Heart left ventricle (tissue), 16 donors: ENCODE results near the gene UNC5C. TPM values are rescaled to one million over a fixed set of nuclear protein-coding genes. Genes with fewer than 3 reads are reported as not detected.
A peak's percentile ranks its signal among the peaks of the same experiment; 100 is the strongest.

Source experiments
- ATAC-seq, 4 donors: fragments of 200-7000 bp; cut with Tn5 transposase; one replicate each; pipeline ENCODE4 v1.9.1; 2020 to 2022; ENCODE audit warnings: moderate library complexity in 4 of 4, mild to moderate bottlenecking in 3 of 4, moderate number of reproducible peaks in 1 of 4
- DNase-seq, 5 donors: peaks; one replicate each; pipeline ENCODE4 v3.0.0-alpha.2; 2020
- H3K27ac ChIP-seq, 12 donors: fragments of 200-600 bp; sonication (generic) in 4 of 12; one replicate each; pipeline versions ENCODE4 v1.5.0 to v1.8.0; 2016 to 2022; ENCODE audit warnings: mild to moderate bottlenecking in 2 of 12
- H3K27me3 ChIP-seq, 9 donors: fragments of 200-600 bp; sonication (generic) in 2 of 9; one replicate each; pipeline versions ENCODE4 v1.5.1 to v1.8.0; 2016 to 2022; ENCODE audit warnings: mild to moderate bottlenecking in 3 of 9
- H3K36me3 ChIP-seq, 9 donors: fragments of 200-600 bp; sonication (generic) in 2 of 9; one replicate each; pipeline versions ENCODE4 v1.5.0 to v1.8.0; 2018 to 2022; ENCODE audit warnings: mild to moderate bottlenecking in 2 of 9
- H3K4me1 ChIP-seq, 12 donors: fragments of 200-600 bp; sonication (generic) in 4 of 12; one replicate each; pipeline versions ENCODE4 v1.5.0 to v1.8.0; 2016 to 2022; ENCODE audit warnings: mild to moderate bottlenecking in 3 of 12
- H3K4me3 ChIP-seq, 12 donors: fragments of 200-600 bp; sonication (generic) in 4 of 12; one replicate each; pipeline versions ENCODE4 v1.5.0 to v1.8.0; 2017 to 2022; ENCODE audit warnings: mild to moderate bottlenecking in 9 of 12, moderate library complexity in 4 of 12
- H3K9me3 ChIP-seq, 12 donors: fragments of 200-600 bp; sonication (generic) in 4 of 12; one replicate each; pipeline versions ENCODE4 v1.5.0 to v1.8.0; 2016 to 2022; ENCODE audit warnings: mild to moderate bottlenecking in 1 of 12
- CTCF ChIP-seq, 12 donors: fragments of 200-600 bp; sonication (generic) in 4 of 12; IDR thresholded peaks; one replicate each; pipeline versions ENCODE4 v1.5.0 to v1.8.0; 2018 to 2022; ENCODE audit warnings: antibody characterized with exemption in 12 of 12, mild to moderate bottlenecking in 5 of 12
- POLR2A ChIP-seq, 2 donors: fragments of 450-650 bp; IDR thresholded peaks; one replicate each; pipeline ENCODE4 v1.6.1; 2017; ENCODE audit warnings: antibody characterized with exemption in 2 of 2, mild to moderate bottlenecking in 2 of 2, moderate library complexity in 2 of 2
- WGBS, 4 donors: extraction: QIAGEN DNeasy Blood & Tissue Kit in 2 of 4; methylation state at CpG; one replicate each; pipeline versions ENCODE4 v1.1.5 to v1.1.7; 2013 to 2018; 5-methylcytosine and 5-hydroxymethylcytosine counted together
- intact Hi-C, 10 donors: fragments of 100-400 bp; cut with DNase I; formaldehyde crosslinking; loops; one replicate each; pipeline versions ENCODE4 v1.11.1 to v1.14.2; 2022
- polyA plus RNA-seq, 2 donors: library from polyadenylated mRNA; stranded (reverse); fragments of 200-250 nt; gene quantifications; one replicate each; pipeline ENCODE4 v1.2.3, GENCODE V29; 2013
- total RNA-seq, 9 donors: library from RNA; depleted of rRNA in 2 of 9; stranded (reverse); fragments of >200 nt in 2 of 9; fragmentation: NEBNext Ultra II Directional in 3 of 9; extraction: Animal tissue kit (Norgen Biotek cat#: 25700) in 3 of 9; gene quantifications; one replicate each; pipeline versions ENCODE4 v1.1.0 to v1.2.4, GENCODE V29; 2016 to 2023
- donor health status: ischemic (EF 13 %, LVEDD 7.1; RV severe dilation, severe dysfunction).
- donor health status: healthy with polysubstance abuse.
- donor health status: DM: no; HTN: yes; CAD: no.
- donor health status: DM: no; HTN: no; CAD: no.
- donor health status: ischemic (EF 25% LVEDD 6.9; RV normal size, moderate dysfunction).
- donor health status: ischemic (EF 25% LVEDD 5.7; RV mildly dilated, moderate dysfunction).
- donor health status: healthy.
- donor health status: DM: yes; HTN: yes; CAD: no.
- donor health status: ischemic (EF 35%, LVEDD 5.7; RV mildly dilated, moderate dysfunction).
- donor health status: nonischemic (EF 11% LVEDD 7.7; RV severe dilation, severe dysfunction).
- donor health status: DM: yes; HTN: yes; CAD: no.
- donor health status: PGD.
- donor health status: ischemic (EF 29% LVEDD 5.4; RV normal size, mild dysfunction).
- donor health status: nonischemic (EF 23%, LVEDD 6.1; RV moderate dilation, normal function).

UNC5C gene
- total and polyA plus RNA-seq, 11 donors: 0.23 to 2.8 (median 1.7) TPM

GRCh38 chr4:95167805-95168204, 381.0 kb downstream of the UNC5C start:
- 78 to 84% (median 81%) methylated on average over 7 of the region's 7 CpGs for WGBS, 4 donors
- TF ChIP-seq CTCF (IDR thresholded peaks at IDR 0.05) (no peak), POLR2A (IDR thresholded peaks at IDR 0.05) (no peak)
- no peak for ATAC-seq

GRCh38 chr4:95165926-95166524, 382.7 kb downstream of the UNC5C start:
- Histone ChIP-seq H3K9me3 (no peaks in the 10 kb centered on the region), H3K4me1 (no peaks in the 10 kb centered on the region), H3K4me3 (no peak overlapping the region), H3K36me3 (peaks cover 0 to 7% (median 0%) of the 10 kb centered on the region in 9 donors), H3K27me3 (no peaks in the 10 kb centered on the region), H3K27ac (no peak overlapping the region)
- WGBS, 4 donors: 15 to 21% (median 16%) methylated on average over 3 of the region's 3 CpGs
- DNase-seq (peak in 1 of 5 donors; percentile 20), ATAC-seq (peak in 3 of 4 donors; percentile 56 to 79 (median 68))
- TF ChIP-seq CTCF (IDR thresholded peaks at IDR 0.05) (peak; percentile 53 to 77 (median 71)), POLR2A (IDR thresholded peaks at IDR 0.05) (no peak)
- intact Hi-C loops: loop anchor here in 4 of 10 donors (2.0 to 10.0 kb wide), 5 partner anchors 379 to 1187 kb away; partner anchors contain the start of gene UNC5C (in 1 of the 4)

More at GRCh38 chr4:95167805-95168204, 381.0 kb downstream of the UNC5C start:
- Histone ChIP-seq H3K36me3 (peaks cover 0 to 7% (median 0%) of the 10 kb centered on the region in 9 donors), H3K4me1 (no peaks in the 10 kb centered on the region), H3K4me3 (no peak overlapping the region), H3K27ac (no peak overlapping the region), H3K9me3 (peaks cover 0 to 3% (median 0%) of the 10 kb centered on the region in 12 donors), H3K27me3 (no peaks in the 10 kb centered on the region)
- intact Hi-C loops: loop anchor here in 4 of 10 donors (2.0 to 10.0 kb wide), 5 partner anchors 377 to 1185 kb away; partner anchors contain the start of gene UNC5C (in 1 of the 4)
- no peak for DNase-seq

- Histone ChIP-seq H3K4me3 (no peak overlapping the region), H3K27ac (no peak overlapping the region), H3K4me1 (no peaks in the 10 kb centered on the region), H3K9me3 (no peaks in the 10 kb centered on the region), H3K27me3 (no peaks in the 10 kb centered on the region), H3K36me3 (no peaks in the 10 kb centered on the region)
- DNase-seq: no peak
- no peak for ATAC-seq
- intact Hi-C loops: loop anchor here in 2 of 10 donors (10.0 kb wide), 2 partner anchors 382 to 872 kb away; partner anchors contain the start of gene UNC5C (in 1 of the 2)
- no peak for TF ChIP-seq CTCF (IDR thresholded peaks at IDR 0.05)
- TF ChIP-seq POLR2A (IDR thresholded peaks at IDR 0.05): no peak
- WGBS, 4 donors: 81 to 95% (median 88%) methylated on average over 6 of the region's 6 CpGs
Observed at GRCh38 chr4:95162867-95163266, 385.9 kb downstream of the UNC5C start.

GRCh38 chr4:95161781-95162469, 386.8 kb downstream of the UNC5C start:
- DNase-seq (no peak), ATAC-seq (no peak)
- H3K4me1 ChIP-seq: no peaks in the 10 kb centered on the region
- TF ChIP-seq CTCF (IDR thresholded peaks at IDR 0.05): no peak
- TF ChIP-seq POLR2A (IDR thresholded peaks at IDR 0.05): no peak
- H3K36me3 ChIP-seq: no peaks in the 10 kb centered on the region
- H3K27ac ChIP-seq: no peak overlapping the region
- no peaks in the 10 kb centered on the region for H3K27me3 ChIP-seq
- no peak overlapping the region for H3K4me3 ChIP-seq
- H3K9me3 ChIP-seq: no peaks in the 10 kb centered on the region
- WGBS, 4 donors: 79 to 88% (median 82%) methylated on average over 12 of the region's 12 CpGs
- intact Hi-C loops: loop anchor here in 2 of 10 donors (10.0 kb wide), 2 partner anchors 383 to 873 kb away; partner anchors contain the start of gene UNC5C (in 1 of the 2)
